Gastroesophageal sphincter (tissue), 3 donors: ENCODE data around the gene PCDHGB5.

Experiments
- EP300 ChIP-seq: sonication (generic); formaldehyde crosslinking; IDR thresholded peaks from one replicate; pipeline ENCODE4 v1.6.1; 2017; ENCODE audit warnings: antibody characterized with exemption, mild to moderate bottlenecking
- POLR2A ChIP-seq, 2 donors: fragments of 450-650 bp; IDR thresholded peaks; one replicate each; pipeline ENCODE4 v1.6.1; 2017; ENCODE audit warnings: antibody characterized with exemption in 2 of 2, mild to moderate bottlenecking in 2 of 2, moderate library complexity in 1 of 2
- TF ChIP-seq, protein P1 (sequence below), 4 experiments: fragments of 200-600 bp in 2 of 4; fragments of 450-650 bp in 2 of 4; sonication (generic) in 1 of 4; IDR thresholded peaks; one replicate each; pipeline ENCODE4 v1.5.1; 2017 to 2019; ENCODE audit warnings: antibody characterized with exemption in 4 of 4, mild to moderate bottlenecking in 2 of 4, moderate library complexity in 2 of 4

DNA sequence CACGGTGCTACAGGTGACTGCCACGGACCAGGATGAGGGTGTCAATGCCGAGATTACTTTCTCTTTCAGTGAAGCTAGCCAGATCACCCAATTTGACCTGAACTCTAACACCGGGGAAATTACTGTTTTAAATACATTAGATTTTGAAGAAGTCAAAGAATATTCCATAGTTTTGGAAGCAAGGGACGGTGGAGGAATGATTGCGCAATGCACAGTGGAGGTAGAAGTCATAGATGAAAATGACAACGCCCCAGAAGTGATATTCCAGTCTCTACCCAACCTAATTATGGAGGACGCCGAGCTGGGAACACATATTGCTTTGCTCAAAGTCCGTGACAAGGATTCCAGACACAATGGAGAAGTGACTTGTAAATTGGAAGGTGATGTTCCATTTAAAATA lies 9.1 kb upstream of the PCDHGB5 start:
- TF ChIP-seq, protein P1, sequence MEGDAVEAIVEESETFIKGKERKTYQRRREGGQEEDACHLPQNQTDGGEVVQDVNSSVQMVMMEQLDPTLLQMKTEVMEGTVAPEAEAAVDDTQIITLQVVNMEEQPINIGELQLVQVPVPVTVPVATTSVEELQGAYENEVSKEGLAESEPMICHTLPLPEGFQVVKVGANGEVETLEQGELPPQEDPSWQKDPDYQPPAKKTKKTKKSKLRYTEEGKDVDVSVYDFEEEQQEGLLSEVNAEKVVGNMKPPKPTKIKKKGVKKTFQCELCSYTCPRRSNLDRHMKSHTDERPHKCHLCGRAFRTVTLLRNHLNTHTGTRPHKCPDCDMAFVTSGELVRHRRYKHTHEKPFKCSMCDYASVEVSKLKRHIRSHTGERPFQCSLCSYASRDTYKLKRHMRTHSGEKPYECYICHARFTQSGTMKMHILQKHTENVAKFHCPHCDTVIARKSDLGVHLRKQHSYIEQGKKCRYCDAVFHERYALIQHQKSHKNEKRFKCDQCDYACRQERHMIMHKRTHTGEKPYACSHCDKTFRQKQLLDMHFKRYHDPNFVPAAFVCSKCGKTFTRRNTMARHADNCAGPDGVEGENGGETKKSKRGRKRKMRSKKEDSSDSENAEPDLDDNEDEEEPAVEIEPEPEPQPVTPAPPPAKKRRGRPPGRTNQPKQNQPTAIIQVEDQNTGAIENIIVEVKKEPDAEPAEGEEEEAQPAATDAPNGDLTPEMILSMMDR (IDR thresholded peaks at IDR 0.05): no peak
- TF ChIP-seq POLR2A (IDR thresholded peaks at IDR 0.05) (no peak), EP300 (no peak)
